Upper lobe of right lung (tissue), 1 donor: ENCODE data around the gene SEMA7A. TPM values are rescaled to one million over a fixed set of nuclear protein-coding genes. Genes with fewer than 3 reads are reported as not detected.

ENCODE experiments used
- ATAC-seq: fragments of 200-7000 bp; cut with Tn5 transposase; one replicate; pipeline ENCODE4 v1.9.1; 2020; ENCODE audit warnings: mild to moderate bottlenecking, moderate library complexity
- DNase-seq: peaks from one replicate; pipeline ENCODE4 v3.0.0-alpha.2; 2020
- H3K27ac ChIP-seq: fragments of 200-600 bp; one replicate; pipeline ENCODE4 v1.8.0; 2022
- H3K27me3 ChIP-seq: fragments of 200-600 bp; one replicate; pipeline ENCODE4 v1.8.0; 2022; ENCODE audit warnings: mild to moderate bottlenecking
- H3K36me3 ChIP-seq: fragments of 200-600 bp; one replicate; pipeline ENCODE4 v1.8.0; 2022
- H3K4me1 ChIP-seq: fragments of 200-600 bp; one replicate; pipeline ENCODE4 v1.8.0; 2022
- H3K4me3 ChIP-seq: fragments of 200-600 bp; one replicate; pipeline ENCODE4 v1.8.0; 2022; ENCODE audit warnings: mild to moderate bottlenecking
- H3K9me3 ChIP-seq: fragments of 200-600 bp; one replicate; pipeline ENCODE4 v1.8.0; 2022
- CTCF ChIP-seq: fragments of 200-600 bp; IDR thresholded peaks from one replicate; pipeline ENCODE4 v1.8.0; 2022; ENCODE audit warnings: antibody characterized with exemption
- intact Hi-C: fragments of 100-400 bp; cut with DNase I; formaldehyde crosslinking; loops from one replicate; pipeline ENCODE4 v1.11.0; 2022
- total RNA-seq: library from RNA; stranded (reverse); fragmentation: NEBNext Ultra II Directional; extraction: Animal tissue kit (Norgen Biotek cat#: 25700); gene quantifications from one replicate; pipeline ENCODE4 v1.2.1, GENCODE V29; 2021
- donor health status: DM: no; HTN: yes; CAD: no; lungs with severe emphysema.

The SEMA7A gene
- total RNA-seq, 1 donor from 2014 or later, result 5.4 TPM

GRCh38 chr15:74394090-74394846 is 39.5 kb downstream of the SEMA7A start:
- no peak for TF ChIP-seq CTCF
- H3K9me3 ChIP-seq, result no peaks in the 10 kb centered on the region
- intact Hi-C loops, result no loop called here
- ATAC-seq, result no peak
- no peak overlapping the region for H3K4me3 ChIP-seq
- H3K4me1 ChIP-seq, result no peaks in the 10 kb centered on the region
- no peak overlapping the region for H3K27ac ChIP-seq
- no peaks in the 10 kb centered on the region for H3K36me3 ChIP-seq
- no peak for DNase-seq
- no peaks in the 10 kb centered on the region for H3K27me3 ChIP-seq

- DNase-seq, result no peak
These were observed 40.3 kb downstream of the SEMA7A start for GRCh38 chr15:74393423-74393822.

GRCh38 chr15:74392902-74393301 is 40.9 kb downstream of the SEMA7A start:
- DNase-seq (no peak), ATAC-seq (no peak)
- no peaks in the 10 kb centered on the region for H3K9me3 ChIP-seq
- no peak overlapping the region for H3K27ac ChIP-seq
- H3K36me3 ChIP-seq, result no peaks in the 10 kb centered on the region
- intact Hi-C loops, result no loop called here
- no peaks in the 10 kb centered on the region for H3K27me3 ChIP-seq
- TF ChIP-seq CTCF, result no peak
- H3K4me1 ChIP-seq, result no peaks in the 10 kb centered on the region
- no peak overlapping the region for H3K4me3 ChIP-seq

More at GRCh38 chr15:74393423-74393822, 40.3 kb downstream of the SEMA7A start:
- no peak overlapping the region for H3K4me3 ChIP-seq
- no peaks in the 10 kb centered on the region for H3K36me3 ChIP-seq
- TF ChIP-seq CTCF, result no peak
- ATAC-seq, result no peak
- H3K27ac ChIP-seq, result no peak overlapping the region
- H3K27me3 ChIP-seq, result no peaks in the 10 kb centered on the region
- intact Hi-C loops, result no loop called here
- H3K9me3 ChIP-seq, result no peaks in the 10 kb centered on the region
- H3K4me1 ChIP-seq, result no peaks in the 10 kb centered on the region

GRCh38 chr15:74392451-74392830 is 41.3 kb downstream of the SEMA7A start:
- Histone ChIP-seq H3K9me3 (no peaks in the 10 kb centered on the region), H3K27me3 (no peaks in the 10 kb centered on the region), H3K36me3 (no peaks in the 10 kb centered on the region), H3K4me1 (no peaks in the 10 kb centered on the region), H3K4me3 (no peak overlapping the region), H3K27ac (no peak overlapping the region)
- no peak for ATAC-seq
- no peak for DNase-seq
- TF ChIP-seq CTCF, result no peak
- intact Hi-C loops, result no loop called here

GRCh38 chr15:74391582-74392450 is 41.9 kb downstream of the SEMA7A start:
- ATAC-seq, result no peak
- Histone ChIP-seq H3K4me1 (no peaks in the 10 kb centered on the region), H3K27ac (no peak overlapping the region), H3K4me3 (no peak overlapping the region), H3K36me3 (no peaks in the 10 kb centered on the region), H3K9me3 (no peaks in the 10 kb centered on the region), H3K27me3 (no peaks in the 10 kb centered on the region)
- DNase-seq, result no peak
- TF ChIP-seq CTCF, result no peak
- intact Hi-C loops, result no loop called here
